ENCODE data around the gene FBXW5.

The FBXW5 gene

DNA sequence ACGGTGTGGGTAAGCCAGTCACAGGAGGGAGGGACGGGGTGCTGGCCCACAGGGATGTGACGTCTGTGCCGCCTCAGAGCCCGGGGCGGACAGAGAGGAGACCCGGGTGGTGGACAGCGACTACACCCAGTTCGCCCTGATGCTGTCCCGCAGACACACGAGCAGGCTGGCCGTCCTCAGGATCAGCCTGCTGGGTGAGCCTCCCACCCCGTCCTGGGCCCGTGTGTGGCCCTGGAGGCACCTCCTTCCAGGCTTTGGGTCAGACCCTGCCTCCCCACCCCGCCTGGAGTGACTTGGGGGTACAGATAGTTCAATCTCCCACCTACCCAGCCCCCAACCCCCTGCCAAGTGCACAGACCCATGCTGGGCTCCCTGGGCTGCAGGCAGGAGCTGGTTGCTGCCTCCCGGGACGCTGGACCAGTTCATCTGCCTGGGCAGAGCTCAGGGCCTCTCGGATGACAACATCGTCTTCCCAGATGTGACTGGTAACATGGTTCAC, 9.3 kb upstream of the FBXW5 start:
- TF ChIP-seq, protein P1, sequence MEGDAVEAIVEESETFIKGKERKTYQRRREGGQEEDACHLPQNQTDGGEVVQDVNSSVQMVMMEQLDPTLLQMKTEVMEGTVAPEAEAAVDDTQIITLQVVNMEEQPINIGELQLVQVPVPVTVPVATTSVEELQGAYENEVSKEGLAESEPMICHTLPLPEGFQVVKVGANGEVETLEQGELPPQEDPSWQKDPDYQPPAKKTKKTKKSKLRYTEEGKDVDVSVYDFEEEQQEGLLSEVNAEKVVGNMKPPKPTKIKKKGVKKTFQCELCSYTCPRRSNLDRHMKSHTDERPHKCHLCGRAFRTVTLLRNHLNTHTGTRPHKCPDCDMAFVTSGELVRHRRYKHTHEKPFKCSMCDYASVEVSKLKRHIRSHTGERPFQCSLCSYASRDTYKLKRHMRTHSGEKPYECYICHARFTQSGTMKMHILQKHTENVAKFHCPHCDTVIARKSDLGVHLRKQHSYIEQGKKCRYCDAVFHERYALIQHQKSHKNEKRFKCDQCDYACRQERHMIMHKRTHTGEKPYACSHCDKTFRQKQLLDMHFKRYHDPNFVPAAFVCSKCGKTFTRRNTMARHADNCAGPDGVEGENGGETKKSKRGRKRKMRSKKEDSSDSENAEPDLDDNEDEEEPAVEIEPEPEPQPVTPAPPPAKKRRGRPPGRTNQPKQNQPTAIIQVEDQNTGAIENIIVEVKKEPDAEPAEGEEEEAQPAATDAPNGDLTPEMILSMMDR (IDR thresholded peaks at IDR 0.05; ENCODE audit: borderline replicate concordance, insufficient read depth, low read depth, low read length) = no peak
- H3K4me3 ChIP-seq (ENCODE audit: low read depth, low read length) = no peak overlapping the region

DNA sequence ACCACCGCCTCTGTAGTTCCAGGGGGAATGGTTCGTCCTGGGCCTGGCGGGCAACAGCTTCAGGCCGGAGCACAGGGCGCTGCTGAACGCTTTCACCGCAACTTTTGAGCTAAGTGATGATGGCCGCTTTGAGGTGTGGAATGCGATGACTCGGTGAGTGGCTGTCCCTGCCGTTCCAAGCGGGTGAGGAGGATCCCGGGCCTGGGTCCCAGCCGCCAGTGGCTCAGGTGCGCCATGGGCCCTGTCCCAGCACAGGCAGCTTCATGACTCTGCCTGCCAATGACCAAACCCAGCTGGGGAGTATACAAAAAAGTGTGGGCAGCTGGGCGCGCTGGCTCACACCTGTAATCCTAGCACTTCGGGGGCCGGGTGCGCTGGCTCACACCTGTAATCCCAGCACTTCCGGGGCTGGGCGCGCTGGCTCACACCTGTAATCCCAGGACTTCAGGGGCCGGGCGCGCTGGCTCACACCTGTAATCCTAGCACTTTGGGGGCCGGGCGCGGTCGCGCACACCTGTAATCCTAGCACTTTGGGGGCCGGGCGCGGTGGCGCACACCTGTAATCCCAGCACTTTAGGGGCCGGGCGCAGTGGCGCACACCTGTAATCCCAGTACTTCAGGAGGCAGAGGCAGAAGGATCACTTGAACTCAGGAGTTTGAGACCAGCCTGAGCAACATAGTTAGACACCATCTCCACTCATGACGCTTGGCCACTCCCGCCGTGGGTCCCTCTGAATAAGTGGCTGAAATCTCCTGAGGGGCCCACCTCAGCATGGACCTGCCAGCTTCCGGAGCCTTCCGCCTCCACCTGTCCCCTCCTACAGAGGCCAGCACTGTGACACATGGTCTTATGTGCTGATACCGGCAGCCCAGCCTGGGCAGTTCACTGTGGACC, 8.6 kb upstream of the FBXW5 start:
- no peak overlapping the region for H3K4me3 ChIP-seq (ENCODE audit: low read depth, low read length)
- TF ChIP-seq, protein P1 (IDR thresholded peaks at IDR 0.05; ENCODE audit: borderline replicate concordance, insufficient read depth, low read depth, low read length) = no peak

DNA sequence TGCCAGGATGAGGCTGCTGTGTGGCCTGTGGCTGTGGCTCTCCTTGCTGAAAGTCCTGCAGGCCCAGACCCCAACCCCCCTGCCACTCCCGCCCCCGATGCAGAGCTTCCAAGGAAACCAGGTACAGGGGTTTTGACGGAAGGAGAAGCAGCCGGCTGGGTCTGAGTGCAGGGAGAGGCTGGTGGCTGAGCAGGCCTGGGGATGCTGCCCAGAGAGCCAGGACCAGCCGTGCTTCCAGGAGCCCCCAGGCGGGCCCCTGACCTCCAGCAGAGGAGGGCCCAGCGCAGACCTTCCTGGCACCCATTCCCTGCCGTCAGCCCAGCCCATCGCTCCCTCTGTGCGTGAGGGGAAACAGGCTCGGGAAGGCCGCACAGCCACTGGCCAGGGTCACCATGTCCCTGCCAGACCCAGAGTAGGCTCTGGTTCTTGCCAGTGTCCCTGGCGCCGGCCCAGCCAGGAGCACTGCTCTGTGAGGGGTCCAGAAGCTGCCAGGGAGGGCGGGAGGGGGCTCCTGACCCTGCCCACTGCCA, 7.8 kb upstream of the FBXW5 start:
- no peak overlapping the region for H3K4me3 ChIP-seq (ENCODE audit: low read depth, low read length)
- TF ChIP-seq, protein P1 (IDR thresholded peaks at IDR 0.05; ENCODE audit: borderline replicate concordance, insufficient read depth, low read depth, low read length) = no peak

DNA sequence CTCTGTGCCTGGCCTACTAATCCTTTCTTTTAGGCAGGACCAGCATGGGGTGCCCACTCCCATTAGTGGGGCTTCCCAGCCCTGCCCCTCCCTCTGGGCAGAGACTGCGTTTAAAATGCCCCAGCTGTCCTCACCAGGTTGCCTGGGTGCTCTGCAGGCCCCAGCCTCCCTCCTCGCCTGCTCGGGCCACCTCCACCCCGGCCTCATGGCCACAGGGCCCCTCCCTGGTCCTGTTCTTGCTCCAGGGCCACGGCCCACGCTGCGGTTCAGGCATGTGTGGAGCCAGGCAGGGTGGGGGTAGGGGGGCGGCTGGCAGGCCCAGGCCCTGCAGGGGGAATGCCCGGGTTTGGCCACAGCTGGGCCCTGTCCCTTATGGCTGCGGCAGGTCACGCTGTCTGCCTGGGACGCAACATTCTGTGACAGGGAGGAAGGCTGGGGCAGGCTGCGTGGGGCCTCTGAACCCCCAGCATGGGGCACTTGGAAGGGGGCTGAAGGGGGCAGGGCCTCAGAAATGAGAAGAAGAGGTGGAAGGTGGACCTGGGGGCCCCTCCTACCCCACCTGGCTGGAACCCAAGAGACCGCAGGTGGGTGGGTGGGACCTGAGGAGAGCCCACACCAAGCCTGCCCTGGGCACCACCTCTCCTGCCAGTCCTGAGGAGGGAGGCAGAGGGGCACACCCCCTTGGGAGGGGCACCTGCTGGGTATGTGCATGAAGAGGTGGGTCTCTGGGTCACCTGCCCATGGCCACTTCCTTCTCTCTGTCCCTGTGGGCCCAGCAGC, 7.2 kb upstream of the FBXW5 start, which contains the start of gene LCN12:
Gene LCN12, plus strand, starts transcription at position 733 of the 780 bp plus-strand sequence. CDS start 55 bp downstream, outside the sequence.
- TF ChIP-seq, protein P1 (IDR thresholded peaks at IDR 0.05; ENCODE audit: borderline replicate concordance, insufficient read depth, low read depth, low read length) = no peak
- H3K4me3 ChIP-seq (ENCODE audit: low read depth, low read length) = no peak within 1 kb of the TSS

DNA sequence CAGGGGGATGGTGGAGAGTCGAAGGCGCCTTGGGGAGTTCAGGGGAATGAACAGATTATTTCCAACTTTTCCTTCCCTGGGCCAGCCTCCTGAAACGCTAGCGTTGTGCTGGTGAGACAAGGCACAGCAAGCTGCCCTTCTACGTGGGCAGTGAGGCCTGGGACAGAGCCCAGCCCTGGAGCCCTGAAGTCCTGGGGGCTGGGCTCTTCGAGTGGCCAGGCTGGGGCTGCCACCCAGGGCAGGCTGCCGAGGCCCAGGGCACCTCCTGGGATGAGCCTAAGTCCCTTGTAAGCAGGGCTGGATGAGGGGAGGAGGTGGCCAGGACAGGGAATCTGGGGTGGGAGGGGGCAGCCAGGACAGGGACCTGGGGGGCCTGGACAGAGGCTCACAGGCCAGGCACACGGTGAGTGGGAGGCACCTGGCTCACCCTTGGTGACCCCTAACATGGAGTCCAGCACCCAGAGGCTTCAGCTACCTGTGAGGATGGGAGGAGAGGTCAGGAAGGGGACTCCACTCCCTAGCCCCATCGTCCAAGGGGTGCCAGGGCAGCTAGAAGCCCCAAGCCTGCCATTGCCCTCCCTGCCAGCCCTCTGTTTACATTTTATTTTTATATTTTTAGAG, 6.2 kb upstream of the FBXW5 start:
- TF ChIP-seq, protein P1 (IDR thresholded peaks at IDR 0.05; ENCODE audit: borderline replicate concordance, insufficient read depth, low read depth, low read length) = no peak
- no peak overlapping the region for H3K4me3 ChIP-seq (ENCODE audit: low read depth, low read length)

DNA sequence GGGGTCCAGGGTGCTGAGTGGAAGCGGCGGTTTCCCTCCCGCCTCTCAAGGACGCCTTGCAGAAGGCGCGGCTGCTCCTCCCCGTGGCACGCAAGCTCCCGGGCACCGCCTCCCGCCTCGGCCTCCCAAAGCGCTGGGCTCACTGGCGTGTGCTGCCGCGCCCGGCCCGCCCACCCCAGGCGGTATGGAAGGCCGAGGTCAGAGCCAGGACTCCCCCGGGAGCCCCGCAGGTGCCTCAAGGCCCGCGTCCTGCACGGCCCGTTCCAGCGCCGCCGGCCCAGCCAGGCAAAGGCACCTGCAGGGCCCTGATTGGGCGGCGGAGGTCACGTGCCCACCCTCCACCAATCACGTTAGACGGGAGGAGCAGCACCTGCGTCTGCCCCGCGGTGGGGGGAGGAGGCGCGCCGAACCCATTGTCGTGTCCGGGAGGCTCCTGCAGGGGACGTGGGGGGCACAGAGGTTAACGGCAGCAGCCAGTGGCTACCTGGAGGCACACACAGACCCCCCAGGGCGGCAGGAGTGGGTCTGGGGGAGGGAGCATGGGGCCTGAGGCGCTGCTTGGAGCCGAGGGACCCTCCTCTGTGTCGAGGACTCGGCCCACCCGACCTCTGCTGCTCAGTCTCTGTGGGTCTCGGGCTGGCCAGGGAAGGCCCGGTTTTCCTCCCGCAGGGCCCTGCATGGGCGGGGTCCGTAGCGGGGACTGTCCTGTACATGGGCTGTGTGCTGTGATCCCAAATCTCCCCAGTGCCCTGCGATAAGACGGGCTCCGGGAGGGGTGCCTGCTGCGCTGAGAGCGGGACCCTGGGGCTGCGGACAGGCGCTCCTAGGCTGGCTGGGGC, 5.5 kb upstream of the FBXW5 start:
- TF ChIP-seq, protein P1 (IDR thresholded peaks at IDR 0.05; ENCODE audit: borderline replicate concordance, insufficient read depth, low read depth, low read length) = peak; percentile 45

More for the DNA sequence above, 5.5 kb upstream of the FBXW5 start:
- peak overlapping the region; percentile 65 for H3K4me3 ChIP-seq (ENCODE audit: low read depth, low read length)

All from GM12875 (cell line).